ENCODE measurements around the gene MIDN.

MIDN gene

DNA sequence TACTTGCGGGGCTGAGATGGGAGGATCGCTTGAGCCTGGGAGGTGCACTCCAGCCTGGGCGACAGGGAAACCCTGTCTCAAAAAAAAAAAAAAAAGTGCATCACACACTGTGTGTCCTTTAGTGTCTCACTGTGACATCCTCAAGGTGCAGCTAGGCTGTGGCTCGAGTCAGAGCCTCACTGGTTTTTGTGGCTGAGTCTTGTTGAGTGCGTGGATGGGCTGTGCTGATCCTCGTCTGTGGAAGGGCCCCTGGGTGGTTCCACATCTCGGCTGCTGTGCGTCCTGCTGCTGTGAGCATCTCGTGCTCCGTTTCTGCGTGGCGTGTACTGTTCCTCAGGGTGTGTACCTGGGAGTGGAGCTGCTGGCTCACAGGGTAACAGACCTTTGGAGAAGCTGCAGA, 31.6 kb upstream of the MIDN start:
- POLR2A ChIA-PET: interaction anchor here (0.6 to 2.3 kb wide), 4 partner anchors 13 to 52 kb away, joined by 3 to 9 read pairs (median 3); partner anchors contain the start of gene CIRBP
- H3K4me3 ChIP-seq (ENCODE audit: low read depth, low read length): no peak overlapping the region
- TF ChIP-seq, protein P1, sequence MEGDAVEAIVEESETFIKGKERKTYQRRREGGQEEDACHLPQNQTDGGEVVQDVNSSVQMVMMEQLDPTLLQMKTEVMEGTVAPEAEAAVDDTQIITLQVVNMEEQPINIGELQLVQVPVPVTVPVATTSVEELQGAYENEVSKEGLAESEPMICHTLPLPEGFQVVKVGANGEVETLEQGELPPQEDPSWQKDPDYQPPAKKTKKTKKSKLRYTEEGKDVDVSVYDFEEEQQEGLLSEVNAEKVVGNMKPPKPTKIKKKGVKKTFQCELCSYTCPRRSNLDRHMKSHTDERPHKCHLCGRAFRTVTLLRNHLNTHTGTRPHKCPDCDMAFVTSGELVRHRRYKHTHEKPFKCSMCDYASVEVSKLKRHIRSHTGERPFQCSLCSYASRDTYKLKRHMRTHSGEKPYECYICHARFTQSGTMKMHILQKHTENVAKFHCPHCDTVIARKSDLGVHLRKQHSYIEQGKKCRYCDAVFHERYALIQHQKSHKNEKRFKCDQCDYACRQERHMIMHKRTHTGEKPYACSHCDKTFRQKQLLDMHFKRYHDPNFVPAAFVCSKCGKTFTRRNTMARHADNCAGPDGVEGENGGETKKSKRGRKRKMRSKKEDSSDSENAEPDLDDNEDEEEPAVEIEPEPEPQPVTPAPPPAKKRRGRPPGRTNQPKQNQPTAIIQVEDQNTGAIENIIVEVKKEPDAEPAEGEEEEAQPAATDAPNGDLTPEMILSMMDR (IDR thresholded peaks at IDR 0.05; ENCODE audit: insufficient read depth, low read length, missing control alignments): no peak
- DNase-seq (ENCODE audit: low read depth, low spot score): no peak
- CTCF ChIA-PET: interaction anchor here (0.6 to 2.0 kb wide), 9 partner anchors 9 to 116 kb away, joined by 3 to 9 read pairs (median 3); partner anchors contain the start of gene ATP5F1D

DNA sequence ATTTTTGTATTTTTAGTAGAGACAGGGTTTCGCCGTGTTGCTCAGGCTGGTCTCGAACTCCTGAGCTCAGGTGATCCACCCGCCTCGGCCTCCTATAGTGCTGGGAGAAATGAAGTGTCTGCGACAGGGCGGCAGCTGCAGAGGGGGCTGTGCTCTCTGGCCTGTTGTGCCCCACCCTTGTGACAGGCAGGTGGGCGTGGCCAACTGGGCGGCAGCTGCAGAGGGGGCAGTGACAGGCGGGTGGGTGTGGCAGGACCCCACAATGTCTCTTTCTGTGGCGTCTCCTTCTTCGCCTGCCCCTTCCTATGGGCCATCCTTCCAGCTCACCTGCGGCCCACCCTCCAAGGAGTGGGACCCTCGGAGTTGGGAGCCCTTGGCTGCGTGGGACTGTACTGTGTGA, 31.0 kb upstream of the MIDN start:
- DNase-seq (ENCODE audit: low read depth, low spot score): no peak
- TF ChIP-seq, protein P1 (IDR thresholded peaks at IDR 0.05; ENCODE audit: insufficient read depth, low read length, missing control alignments): no peak
- H3K4me3 ChIP-seq (ENCODE audit: low read depth, low read length): no peak overlapping the region
- ChIA-PET CTCF (interaction anchor here (0.6 to 2.0 kb wide), 8 partner anchors 8 to 116 kb away, joined by 3 to 9 read pairs (median 4); no protein-coding TSS in a partner anchor), POLR2A (interaction anchor here (0.6 to 2.3 kb wide), 3 partner anchors 13 to 52 kb away, joined by 3 to 9 read pairs (median 3); partner anchors contain the start of gene CIRBP)

DNA sequence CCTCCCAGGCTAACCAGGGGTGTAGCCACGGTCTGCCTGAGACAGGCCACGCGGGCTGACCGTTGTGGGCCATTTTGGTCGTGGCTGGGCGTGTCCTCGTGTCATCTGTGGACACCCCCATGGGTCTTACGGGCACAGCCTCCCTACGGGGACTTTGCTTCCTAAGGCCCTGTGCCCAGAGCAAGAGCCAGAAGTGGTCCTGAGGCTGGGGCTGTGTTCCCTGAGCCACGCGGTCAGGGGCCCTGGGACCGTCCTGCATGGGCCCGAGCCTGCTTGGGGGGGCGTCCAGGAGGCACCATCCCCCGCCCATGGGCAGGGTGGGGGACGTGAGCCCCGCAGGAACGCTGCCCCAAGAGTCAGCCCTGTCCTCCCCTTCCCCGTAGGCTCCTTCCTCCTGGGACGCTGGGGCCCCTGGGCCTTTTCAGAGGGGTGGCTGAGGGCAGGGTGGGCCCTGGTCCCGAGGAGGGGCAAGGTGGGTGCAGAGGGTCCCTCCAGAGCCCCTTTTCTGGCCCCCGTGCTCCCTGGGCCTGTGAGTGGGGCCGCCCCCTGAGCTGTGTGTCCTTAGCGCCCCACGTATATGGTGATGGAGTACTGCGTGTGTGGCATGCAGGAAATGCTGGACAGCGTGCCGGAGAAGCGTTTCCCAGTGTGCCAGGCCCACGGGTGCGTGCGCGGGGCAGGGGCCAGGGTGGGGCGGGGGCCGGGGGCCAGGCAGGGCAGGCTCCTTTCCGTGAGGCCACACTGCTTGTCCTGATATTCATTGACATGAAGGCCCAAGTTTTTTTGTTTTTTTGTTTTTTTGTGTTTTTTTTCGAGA, 29.4 kb upstream of the MIDN start:
- DNase-seq (ENCODE audit: low read depth, low spot score): no peak
- TF ChIP-seq, protein P1 (IDR thresholded peaks at IDR 0.05; ENCODE audit: insufficient read depth, low read length, missing control alignments): no peak
- ChIA-PET POLR2A (no interaction called here), CTCF (interaction anchor here (1.0 to 2.0 kb wide), 5 partner anchors 22 to 105 kb away, joined by 3 to 9 read pairs (median 4); no protein-coding TSS in a partner anchor)
- no peak overlapping the region for H3K4me3 ChIP-seq (ENCODE audit: low read depth, low read length)

DNA sequence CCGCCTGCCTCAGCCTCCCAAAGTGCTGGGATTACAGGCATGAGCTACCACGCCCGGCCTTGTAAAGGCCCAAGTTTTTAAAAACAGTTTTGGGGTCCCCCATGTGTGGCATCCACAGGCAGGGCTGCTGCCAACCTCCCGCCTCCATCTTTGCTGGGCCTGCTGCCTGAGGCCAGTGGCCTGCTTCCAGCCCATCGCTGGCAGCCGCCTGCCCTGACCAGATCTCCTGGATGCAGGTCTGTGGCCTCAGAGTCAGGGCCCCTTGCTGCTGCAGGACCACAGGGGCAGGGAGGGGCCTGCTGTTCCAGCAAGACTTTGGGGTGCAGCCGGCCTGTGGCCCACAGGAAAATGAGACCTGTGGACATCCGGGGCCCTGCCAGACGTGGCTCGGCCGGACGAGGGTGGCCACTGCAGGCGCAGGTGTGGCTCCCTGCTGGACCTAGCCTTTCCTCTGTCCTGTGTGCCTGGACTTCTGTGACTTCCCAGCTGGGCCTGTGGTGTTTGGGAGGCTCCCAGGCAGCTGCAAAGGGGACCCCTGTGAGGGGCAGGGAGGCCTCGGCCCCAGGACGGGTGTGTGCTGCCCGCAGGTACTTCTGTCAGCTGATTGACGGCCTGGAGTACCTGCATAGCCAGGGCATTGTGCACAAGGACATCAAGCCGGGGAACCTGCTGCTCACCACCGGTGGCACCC, 28.5 kb upstream of the MIDN start:
- ChIA-PET POLR2A (no interaction called here), CTCF (interaction anchor here (1.1 to 1.3 kb wide), 3 partner anchors 13 to 47 kb away, joined by 3 to 4 read pairs (median 4); no protein-coding TSS in a partner anchor)
- TF ChIP-seq, protein P1 (IDR thresholded peaks at IDR 0.05; ENCODE audit: insufficient read depth, low read length, missing control alignments): no peak
- DNase-seq (ENCODE audit: low read depth, low spot score): no peak
- H3K4me3 ChIP-seq (ENCODE audit: low read depth, low read length): no peak overlapping the region

DNA sequence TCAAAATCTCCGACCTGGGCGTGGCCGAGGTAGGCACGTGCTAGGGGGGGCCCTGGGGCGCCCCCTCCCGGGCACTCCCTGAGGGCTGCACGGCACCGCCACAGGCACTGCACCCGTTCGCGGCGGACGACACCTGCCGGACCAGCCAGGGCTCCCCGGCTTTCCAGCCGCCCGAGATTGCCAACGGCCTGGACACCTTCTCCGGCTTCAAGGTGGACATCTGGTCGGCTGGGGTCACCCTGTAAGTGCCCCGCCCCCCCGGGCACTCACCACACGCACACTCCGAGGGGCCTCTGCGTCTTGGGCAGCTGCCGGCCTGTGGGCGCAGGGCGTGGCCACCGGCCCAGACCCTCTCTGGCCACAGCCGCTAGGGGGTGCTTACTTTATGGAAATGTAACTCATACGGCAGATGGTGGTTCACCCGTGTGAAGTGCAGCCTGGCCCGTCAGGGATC, 27.9 kb upstream of the MIDN start:
- POLR2A ChIA-PET: no interaction called here

More for the DNA sequence above, 27.9 kb upstream of the MIDN start:
- TF ChIP-seq, protein P1 (IDR thresholded peaks at IDR 0.05; ENCODE audit: insufficient read depth, low read length, missing control alignments): no peak
- DNase-seq (ENCODE audit: low read depth, low spot score): no peak
- CTCF ChIA-PET: interaction anchor here (0.7 to 2.7 kb wide), 7 partner anchors 12 to 47 kb away, joined by 3 to 16 read pairs (median 4); partner anchors contain the start of gene ATP5F1D
- no peak overlapping the region for H3K4me3 ChIP-seq (ENCODE audit: low read depth, low read length)
